22Rv1 (cell line): ENCODE results near the gene LMAN2L.

Source experiments
- CTCF ChIP-seq: fragments of 450-650 bp; IDR thresholded peaks from 2 replicates; pipeline ENCODE4 v1.5.1; 2017; ENCODE audit warnings: mild to moderate bottlenecking
- ZFX ChIP-seq: fragments of 450-650 bp; IDR thresholded peaks from 2 replicates; pipeline ENCODE4 v1.6.1; 2017; ENCODE audit warnings: antibody characterized with exemption, borderline replicate concordance

DNA sequence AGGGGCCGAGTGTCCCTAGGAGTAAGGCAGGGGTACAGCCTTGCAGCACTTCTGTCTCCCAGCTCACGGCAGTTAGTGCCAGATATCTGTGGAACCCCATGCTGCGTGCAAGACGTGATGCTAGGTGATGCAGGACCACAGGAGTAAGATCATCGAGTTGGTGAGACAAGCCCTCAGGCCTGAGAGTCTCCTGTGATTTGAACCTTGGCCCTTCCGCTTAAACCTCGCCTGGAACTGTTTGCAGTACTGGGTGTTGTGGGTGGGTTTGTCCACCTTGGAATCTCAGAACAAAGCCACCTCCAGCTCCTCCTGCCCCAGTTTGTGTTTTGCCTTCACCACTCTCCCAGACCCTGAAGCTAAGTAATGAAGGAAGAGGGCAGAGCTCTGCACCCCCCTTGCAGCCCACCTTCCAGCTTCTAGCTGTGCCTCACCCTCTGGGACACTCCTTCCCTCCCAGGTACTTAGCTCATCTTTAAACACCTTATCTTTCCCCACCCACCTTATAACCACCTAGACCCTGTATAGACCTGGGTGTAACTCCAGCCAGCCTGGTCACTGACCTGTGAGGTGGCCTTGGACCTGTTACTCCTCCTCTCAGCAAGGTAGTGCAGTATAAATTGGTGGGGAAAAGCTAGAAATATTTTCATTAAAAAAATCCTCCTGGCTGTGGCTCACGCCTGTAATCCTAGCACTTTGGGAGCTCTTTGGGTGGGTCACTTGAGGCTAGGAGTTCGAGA, 27.4 kb upstream of the LMAN2L start:
- TF ChIP-seq CTCF (no peak), ZFX (no peak)
